ENCODE results near the gene FOXN3.

FOXN3 gene

GRCh38 chr14:89366864-89367778 is 49.9 kb downstream of the FOXN3 start:
- ChIA-PET POLR2A (interaction anchor here (0.5 kb wide), 1 partner anchor 40 kb away, joined by 4 read pairs; no protein-coding TSS in a partner anchor), CTCF (interaction anchor here (1.0 to 2.9 kb wide), 2 partner anchors 15 to 42 kb away, joined by 3 to 12 read pairs; no protein-coding TSS in a partner anchor)
- 95% methylated on average over 12 of the region's 19 CpGs for WGBS (ENCODE audit: insufficient coverage)
- Histone ChIP-seq H3K36me3 (ENCODE audit: control insufficient read depth in 4 of 4, insufficient read depth in 4 of 4, low read length in 3 of 4) (peaks cover 0 to 11% (median 0%) of the 10 kb centered on the region in 4 experiments), H3K27me3 (replicated peaks in 2 of 5; ENCODE audit: control insufficient read depth in 4 of 5, insufficient read depth in 5 of 5, low read length in 4 of 5) (no peaks in the 10 kb centered on the region), H3K27ac (ENCODE audit: insufficient read depth in 1 of 2, low read depth in 1 of 2, low read length in 2 of 2, poor library complexity in 1 of 2, severe bottlenecking in 2 of 2) (peak overlapping the region in 1 of 2 experiments; percentile 62), H3K9me3 (ENCODE audit: control extremely low read depth in 1 of 5, control insufficient read depth in 4 of 5, insufficient read depth in 2 of 5, low read depth in 1 of 5, low read length in 4 of 5) (peaks cover 0 to 3% (median 0%) of the 10 kb centered on the region in 5 experiments), H3K4me3 (ENCODE audit: control insufficient read depth in 1 of 7, extremely low read depth in 1 of 7, insufficient read depth in 4 of 7, low read depth in 2 of 7, low read length in 6 of 7) (no peak overlapping the region), H3K4me1 (ENCODE audit: control extremely low read depth in 1 of 4, control insufficient read depth in 4 of 4, insufficient read depth in 4 of 4, low read length in 3 of 4) (peaks cover 38 to 69% (median 59%) of the 10 kb centered on the region in 4 experiments)
- no peak for DNase-seq

GRCh38 chr14:89365061-89365801 is 51.8 kb downstream of the FOXN3 start:
- Histone ChIP-seq H3K36me3 (ENCODE audit: control insufficient read depth in 4 of 4, insufficient read depth in 4 of 4, low read length in 3 of 4) (peaks cover 0 to 7% (median 0%) of the 10 kb centered on the region in 4 experiments), H3K4me1 (ENCODE audit: control extremely low read depth in 1 of 4, control insufficient read depth in 4 of 4, insufficient read depth in 4 of 4, low read length in 3 of 4) (peaks cover 28 to 54% (median 47%) of the 10 kb centered on the region in 4 experiments), H3K27me3 (replicated peaks in 2 of 5; ENCODE audit: control insufficient read depth in 4 of 5, insufficient read depth in 5 of 5, low read length in 4 of 5) (no peaks in the 10 kb centered on the region), H3K9me3 (ENCODE audit: control extremely low read depth in 1 of 5, control insufficient read depth in 4 of 5, insufficient read depth in 2 of 5, low read depth in 1 of 5, low read length in 4 of 5) (peaks cover 0 to 3% (median 0%) of the 10 kb centered on the region in 5 experiments), H3K27ac (ENCODE audit: insufficient read depth in 1 of 2, low read depth in 1 of 2, low read length in 2 of 2, poor library complexity in 1 of 2, severe bottlenecking in 2 of 2) (peak overlapping the region; percentile 43 to 62), H3K4me3 (ENCODE audit: control insufficient read depth in 1 of 7, extremely low read depth in 1 of 7, insufficient read depth in 4 of 7, low read depth in 2 of 7, low read length in 6 of 7) (peak overlapping the region in 4 of 7 experiments; percentile 30 to 56 (median 46))
- ChIA-PET POLR2A (interaction anchor here (0.7 to 1.1 kb wide), 2 partner anchors 9 to 143 kb away, joined by 3 read pairs; no protein-coding TSS in a partner anchor), CTCF (interaction anchor here (0.8 to 2.9 kb wide), 3 partner anchors 13 to 89 kb away, joined by 3 to 12 read pairs (median 3); no protein-coding TSS in a partner anchor)
- DNase-seq = peak; percentile 58 to 90 (median 86)
- WGBS (ENCODE audit: insufficient coverage) = 14% methylated on average over 4 of the region's 13 CpGs

- Histone ChIP-seq H3K4me3 (ENCODE audit: control insufficient read depth in 1 of 7, extremely low read depth in 1 of 7, insufficient read depth in 4 of 7, low read depth in 2 of 7, low read length in 6 of 7) (peak overlapping the region in 3 of 7 experiments; percentile 30 to 56 (median 45)), H3K27ac (ENCODE audit: insufficient read depth in 1 of 2, low read depth in 1 of 2, low read length in 2 of 2, poor library complexity in 1 of 2, severe bottlenecking in 2 of 2) (peak overlapping the region; percentile 37 to 62), H3K9me3 (ENCODE audit: control extremely low read depth in 1 of 5, control insufficient read depth in 4 of 5, insufficient read depth in 2 of 5, low read depth in 1 of 5, low read length in 4 of 5) (peaks cover 0 to 3% (median 0%) of the 10 kb centered on the region in 5 experiments), H3K36me3 (ENCODE audit: control insufficient read depth in 4 of 4, insufficient read depth in 4 of 4, low read length in 3 of 4) (peaks cover 0 to 7% (median 0%) of the 10 kb centered on the region in 4 experiments), H3K4me1 (ENCODE audit: control extremely low read depth in 1 of 4, control insufficient read depth in 4 of 4, insufficient read depth in 4 of 4, low read length in 3 of 4) (peaks cover 28 to 60% (median 52%) of the 10 kb centered on the region in 4 experiments), H3K27me3 (replicated peaks in 2 of 5; ENCODE audit: control insufficient read depth in 4 of 5, insufficient read depth in 5 of 5, low read length in 4 of 5) (no peaks in the 10 kb centered on the region)
- DNase-seq = no peak
- WGBS (ENCODE audit: insufficient coverage) = no CpG with 5 or more reads among the region's 3 CpGs
- ChIA-PET POLR2A (interaction anchor here (0.7 kb wide), 1 partner anchor 144 kb away, joined by 3 read pairs; no protein-coding TSS in a partner anchor), CTCF (interaction anchor here (2.9 kb wide), 1 partner anchor 12 kb away, joined by 12 read pairs; no protein-coding TSS in a partner anchor)
Observed at GRCh38 chr14:89364316-89364715, 52.7 kb downstream of the FOXN3 start.

- Histone ChIP-seq H3K36me3 (ENCODE audit: control insufficient read depth in 4 of 4, insufficient read depth in 4 of 4, low read length in 3 of 4) (peaks cover 0 to 4% (median 2%) of the 10 kb centered on the region in 4 experiments), H3K27ac (ENCODE audit: insufficient read depth in 1 of 2, low read depth in 1 of 2, low read length in 2 of 2, poor library complexity in 1 of 2, severe bottlenecking in 2 of 2) (no peak overlapping the region), H3K9me3 (ENCODE audit: control extremely low read depth in 1 of 5, control insufficient read depth in 4 of 5, insufficient read depth in 2 of 5, low read depth in 1 of 5, low read length in 4 of 5) (peaks cover 0 to 3% (median 0%) of the 10 kb centered on the region in 5 experiments), H3K4me1 (ENCODE audit: control extremely low read depth in 1 of 4, control insufficient read depth in 4 of 4, insufficient read depth in 4 of 4, low read length in 3 of 4) (peaks cover 25 to 53% (median 38%) of the 10 kb centered on the region in 4 experiments), H3K4me3 (ENCODE audit: control insufficient read depth in 1 of 7, extremely low read depth in 1 of 7, insufficient read depth in 4 of 7, low read depth in 2 of 7, low read length in 6 of 7) (no peak overlapping the region), H3K27me3 (replicated peaks in 2 of 5; ENCODE audit: control insufficient read depth in 4 of 5, insufficient read depth in 5 of 5, low read length in 4 of 5) (no peaks in the 10 kb centered on the region)
- ChIA-PET POLR2A (no interaction called here), CTCF (interaction anchor here (0.9 to 1.2 kb wide), 2 partner anchors 8 to 37 kb away, joined by 3 to 4 read pairs; no protein-coding TSS in a partner anchor)
- no peak for DNase-seq
- 86% methylated on average over 2 of the region's 3 CpGs for WGBS (ENCODE audit: insufficient coverage)
Observed at GRCh38 chr14:89360277-89360676, 56.8 kb downstream of the FOXN3 start.

- Histone ChIP-seq H3K4me3 (ENCODE audit: control insufficient read depth in 1 of 7, extremely low read depth in 1 of 7, insufficient read depth in 4 of 7, low read depth in 2 of 7, low read length in 6 of 7) (no peak overlapping the region), H3K27me3 (replicated peaks in 2 of 5; ENCODE audit: control insufficient read depth in 4 of 5, insufficient read depth in 5 of 5, low read length in 4 of 5) (no peaks in the 10 kb centered on the region), H3K36me3 (ENCODE audit: control insufficient read depth in 4 of 4, insufficient read depth in 4 of 4, low read length in 3 of 4) (peaks cover 0 to 4% (median 2%) of the 10 kb centered on the region in 4 experiments), H3K4me1 (ENCODE audit: control extremely low read depth in 1 of 4, control insufficient read depth in 4 of 4, insufficient read depth in 4 of 4, low read length in 3 of 4) (peaks cover 19 to 47% (median 32%) of the 10 kb centered on the region in 4 experiments), H3K27ac (ENCODE audit: insufficient read depth in 1 of 2, low read depth in 1 of 2, low read length in 2 of 2, poor library complexity in 1 of 2, severe bottlenecking in 2 of 2) (no peak overlapping the region), H3K9me3 (ENCODE audit: control extremely low read depth in 1 of 5, control insufficient read depth in 4 of 5, insufficient read depth in 2 of 5, low read depth in 1 of 5, low read length in 4 of 5) (peaks cover 0 to 3% (median 0%) of the 10 kb centered on the region in 5 experiments)
- 71% methylated on average over 8 of the region's 13 CpGs for WGBS (ENCODE audit: insufficient coverage)
- ChIA-PET POLR2A (no interaction called here), CTCF (interaction anchor here (0.9 to 1.7 kb wide), 7 partner anchors 9 to 555 kb away, joined by 3 to 4 read pairs (median 3); no protein-coding TSS in a partner anchor)
- DNase-seq = no peak
Observed at GRCh38 chr14:89359477-89360222, 57.4 kb downstream of the FOXN3 start.

GRCh38 chr14:89357655-89358297 is 59.3 kb downstream of the FOXN3 start:
- H3K27me3 ChIP-seq (replicated peaks in 2 of 5; ENCODE audit: control insufficient read depth in 4 of 5, insufficient read depth in 5 of 5, low read length in 4 of 5) = no peaks in the 10 kb centered on the region
- ChIA-PET POLR2A (no interaction called here), CTCF (interaction anchor here (0.7 to 1.6 kb wide), 3 partner anchors 17 to 60 kb away, joined by 3 to 5 read pairs (median 4); no protein-coding TSS in a partner anchor)
- H3K4me1 ChIP-seq (ENCODE audit: control extremely low read depth in 1 of 4, control insufficient read depth in 4 of 4, insufficient read depth in 4 of 4, low read length in 3 of 4) = peaks cover 10 to 42% (median 26%) of the 10 kb centered on the region in 4 experiments
- peaks cover 0 to 4% (median 0%) of the 10 kb centered on the region in 4 experiments for H3K36me3 ChIP-seq (ENCODE audit: control insufficient read depth in 4 of 4, insufficient read depth in 4 of 4, low read length in 3 of 4)
- H3K9me3 ChIP-seq (ENCODE audit: control extremely low read depth in 1 of 5, control insufficient read depth in 4 of 5, insufficient read depth in 2 of 5, low read depth in 1 of 5, low read length in 4 of 5) = no peaks in the 10 kb centered on the region
- DNase-seq = peak in 1 of 3 donors; percentile 37
- no peak overlapping the region for H3K4me3 ChIP-seq (ENCODE audit: control insufficient read depth in 1 of 7, extremely low read depth in 1 of 7, insufficient read depth in 4 of 7, low read depth in 2 of 7, low read length in 6 of 7)
- no peak overlapping the region for H3K27ac ChIP-seq (ENCODE audit: insufficient read depth in 1 of 2, low read depth in 1 of 2, low read length in 2 of 2, poor library complexity in 1 of 2, severe bottlenecking in 2 of 2)
- 80% methylated on average over 1 of the region's 8 CpGs for WGBS (ENCODE audit: insufficient coverage)

Measured in common myeloid progenitor, CD34-positive (primary cell).